Osteoblast (primary cell): ENCODE measurements around the gene IFT122. TPM values are rescaled to one million over a fixed set of nuclear protein-coding genes. Genes with fewer than 3 reads are reported as not detected.
A peak's percentile ranks its signal among the peaks of the same experiment; 100 is the strongest.

Experiments
- DNase-seq: peaks from one replicate; pipeline ENCODE4 v3.0.0; 2011; ENCODE audit warnings: low spot score, mixed read lengths; ENCODE audit not compliant: insufficient read length; ENCODE audit errors: missing footprints
- H2AFZ ChIP-seq: 2 replicates; pipeline ENCODE4 v1.6.0; 2011; ENCODE audit warnings: mild to moderate bottlenecking, low read length
- H3K27ac ChIP-seq: 2 replicates; pipeline ENCODE4 v1.5.1; 2011; ENCODE audit warnings: mild to moderate bottlenecking, low read depth, low read length, moderate library complexity
- H3K27me3 ChIP-seq: 2 replicates; pipeline ENCODE4 v1.6.0; 2012; ENCODE audit warnings: mild to moderate bottlenecking, control low read depth, inconsistent platforms, low read length, moderate library complexity; ENCODE audit not compliant: insufficient read depth
- H3K36me3 ChIP-seq: 2 replicates; pipeline ENCODE4 v1.5.1; 2011; ENCODE audit warnings: mild to moderate bottlenecking, low read length, control low read depth, moderate library complexity; ENCODE audit not compliant: insufficient read depth
- H3K4me1 ChIP-seq: 2 replicates; pipeline ENCODE4 v1.5.1; 2011; ENCODE audit warnings: mild to moderate bottlenecking, low read length, control low read depth, moderate library complexity; ENCODE audit not compliant: insufficient read depth
- H3K4me2 ChIP-seq: 2 replicates; pipeline ENCODE4 v1.6.0; 2011; ENCODE audit warnings: mild to moderate bottlenecking, low read length; ENCODE audit not compliant: insufficient read depth
- H3K4me3 ChIP-seq: fragments of 200-600 bp; sonication (generic); 3 replicates; pipeline ENCODE4 v1.5.1; 2012; ENCODE audit warnings: mild to moderate bottlenecking, low read length, inconsistent platforms; ENCODE audit not compliant: insufficient read depth
- H3K79me2 ChIP-seq: 2 replicates; pipeline ENCODE4 v1.6.0; 2012; ENCODE audit warnings: mild to moderate bottlenecking, low read length, control low read depth, inconsistent platforms; ENCODE audit not compliant: insufficient read depth
- H3K9me3 ChIP-seq: 2 replicates; pipeline ENCODE4 v1.5.1; 2011; ENCODE audit warnings: low read depth, low read length, control low read depth
- H4K20me1 ChIP-seq: 2 replicates; pipeline ENCODE4 v1.6.0; 2012; ENCODE audit warnings: mild to moderate bottlenecking, low read length, control low read depth; ENCODE audit not compliant: insufficient read depth
- CTCF ChIP-seq: IDR thresholded peaks from 2 replicates; pipeline ENCODE4 v1.5.1; 2011; ENCODE audit warnings: mild to moderate bottlenecking, low read depth, low read length, moderate library complexity; ENCODE audit errors: extremely low read depth
- total RNA-seq: library from RNA; depleted of rRNA; stranded (reverse); fragments of >200 nt; gene quantifications from 2 replicates; pipeline ENCODE4 v1.2.3, GENCODE V29; 2012

Gene IFT122
- total RNA-seq, 1 donor = 30.4 TPM

GRCh38 chr3:129467932-129468331 is 27.9 kb downstream of the IFT122 start:
- Histone ChIP-seq H3K4me3 (no peak overlapping the region), H2AFZ (no peak overlapping the region)

GRCh38 chr3:129469026-129469425 is 29.0 kb downstream of the IFT122 start:
- H3K4me3 ChIP-seq = no peak overlapping the region
- H2AFZ ChIP-seq = no peak overlapping the region
- no peaks in the 10 kb centered on the region for H3K9me3 ChIP-seq
- DNase-seq = no peak
- no peak overlapping the region for H3K4me2 ChIP-seq
- H3K27ac ChIP-seq = no peak overlapping the region
- no peaks in the 10 kb centered on the region for H3K27me3 ChIP-seq
- no peak for TF ChIP-seq CTCF
- no peaks in the 10 kb centered on the region for H3K79me2 ChIP-seq
- H3K4me1 ChIP-seq = no peaks in the 10 kb centered on the region
- H3K36me3 ChIP-seq = peaks cover 30% of the 10 kb centered on the region
- no peaks in the 10 kb centered on the region for H4K20me1 ChIP-seq

More at GRCh38 chr3:129467932-129468331, 27.9 kb downstream of the IFT122 start:
- no peaks in the 10 kb centered on the region for H3K27me3 ChIP-seq
- H3K79me2 ChIP-seq = no peaks in the 10 kb centered on the region
- no peaks in the 10 kb centered on the region for H3K4me1 ChIP-seq
- DNase-seq = no peak
- peaks cover 30% of the 10 kb centered on the region for H3K36me3 ChIP-seq
- no peak overlapping the region for H3K4me2 ChIP-seq
- no peak overlapping the region for H3K27ac ChIP-seq
- TF ChIP-seq CTCF = no peak
- H4K20me1 ChIP-seq = no peaks in the 10 kb centered on the region
- no peaks in the 10 kb centered on the region for H3K9me3 ChIP-seq

GRCh38 chr3:129470861-129471260 is 30.8 kb downstream of the IFT122 start:
- TF ChIP-seq CTCF = no peak
- Histone ChIP-seq H2AFZ (no peak overlapping the region), H3K27ac (no peak overlapping the region)

GRCh38 chr3:129473067-129473768 is 33.2 kb downstream of the IFT122 start:
- no peak for TF ChIP-seq CTCF
- Histone ChIP-seq H3K4me3 (no peak overlapping the region), H3K4me2 (no peak overlapping the region), H2AFZ (peak overlapping the region; percentile 39), H4K20me1 (no peaks in the 10 kb centered on the region), H3K36me3 (peaks cover 42% of the 10 kb centered on the region), H3K9me3 (no peaks in the 10 kb centered on the region), H3K4me1 (peaks cover 7% of the 10 kb centered on the region), H3K79me2 (no peaks in the 10 kb centered on the region), H3K27me3 (no peaks in the 10 kb centered on the region), H3K27ac (peak overlapping the region; percentile 54)
- DNase-seq = no peak

More at GRCh38 chr3:129470861-129471260, 30.8 kb downstream of the IFT122 start:
- no peaks in the 10 kb centered on the region for H3K27me3 ChIP-seq
- H3K36me3 ChIP-seq = peaks cover 25% of the 10 kb centered on the region
- DNase-seq = no peak
- no peak overlapping the region for H3K4me3 ChIP-seq
- no peak overlapping the region for H3K4me2 ChIP-seq
- H4K20me1 ChIP-seq = no peaks in the 10 kb centered on the region
- H3K4me1 ChIP-seq = peaks cover 7% of the 10 kb centered on the region
- H3K9me3 ChIP-seq = no peaks in the 10 kb centered on the region
- no peaks in the 10 kb centered on the region for H3K79me2 ChIP-seq
